GM08714 (cell line): Measurements from ENCODE around the gene SSH2.
"Not testable (repeated sequence)": the region's sequence is repeated elsewhere in the genome, so short reads cannot be mapped to it uniquely, and the experiment has no call there.

Source experiments
- H3K4me3 ChIP-seq: fragments of 200-500 bp; sonication (Bioruptor generic); 2 replicates; pipeline ENCODE4 v1.5.1; 2014; ENCODE audit warnings: mild to moderate bottlenecking, low read length, inconsistent platforms
- ZNF274 ChIP-seq: IDR thresholded peaks from 2 replicates; pipeline ENCODE4 v1.6.1; 2012; ENCODE audit warnings: mild to moderate bottlenecking, low read depth, low read length

The SSH2 gene

DNA sequence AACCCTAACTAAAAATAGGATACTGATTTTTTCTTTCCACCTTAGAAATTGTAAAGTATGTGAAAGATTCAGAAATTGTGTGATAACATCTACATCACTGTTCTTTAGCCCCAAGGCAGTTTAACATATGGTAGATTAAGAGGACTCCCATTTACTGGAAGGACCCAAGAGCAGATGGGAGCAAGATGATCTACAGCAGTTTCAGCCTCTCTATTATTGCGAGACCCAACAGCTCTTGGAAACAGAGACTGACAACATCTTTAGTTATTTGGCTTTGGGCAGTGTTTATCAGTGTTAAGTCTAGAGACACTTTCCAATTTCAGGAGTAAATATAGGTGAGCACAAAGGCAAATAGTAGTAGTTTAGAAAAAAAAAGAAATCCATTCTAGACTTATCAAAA is 182.4 kb downstream of the SSH2 start:
- TF ChIP-seq ZNF274, result no peak
- H3K4me3 ChIP-seq, result no peak overlapping the region

DNA sequence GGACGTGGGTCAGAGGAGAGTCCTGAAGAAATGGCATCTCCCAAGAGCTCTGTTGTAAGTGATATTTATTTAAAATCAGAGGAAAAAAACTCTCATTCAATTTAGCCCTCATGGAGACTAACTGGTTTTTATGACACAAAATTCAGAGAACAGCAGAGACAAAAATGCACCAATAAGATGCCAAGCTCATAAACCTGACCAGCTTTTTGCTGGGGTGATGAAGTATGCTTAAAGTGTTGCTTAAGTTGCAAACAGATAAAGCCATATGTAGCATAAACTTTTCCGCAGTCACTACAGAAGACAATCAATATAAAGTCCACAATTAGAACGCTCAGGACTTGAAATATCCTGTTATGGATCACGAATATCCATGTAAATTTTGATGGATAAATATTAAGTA is 183.4 kb downstream of the SSH2 start:
- H3K4me3 ChIP-seq, result no peak overlapping the region

DNA sequence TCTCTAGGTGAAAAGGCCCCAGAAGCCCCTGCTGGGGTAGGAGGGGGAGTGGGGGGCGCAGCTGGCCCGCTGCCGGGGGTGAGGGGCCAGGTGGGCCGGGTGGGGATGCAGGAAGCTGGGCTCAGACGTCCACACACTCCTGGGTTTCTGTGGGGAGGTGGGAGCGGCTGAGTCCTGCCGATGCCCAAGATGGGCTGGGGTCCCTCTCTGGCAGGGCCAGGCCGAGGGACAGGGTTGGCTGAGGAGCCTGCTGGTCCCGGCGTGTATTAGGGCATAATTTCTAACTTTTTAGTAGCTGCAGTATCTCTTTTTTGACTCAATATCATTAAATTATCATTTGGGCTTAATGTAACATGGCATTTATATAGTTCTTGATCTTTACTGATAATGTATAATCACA is 185.9 kb downstream of the SSH2 start:
- no peak for TF ChIP-seq ZNF274
- no peak overlapping the region for H3K4me3 ChIP-seq

More for the DNA sequence above, 183.4 kb downstream of the SSH2 start:
- TF ChIP-seq ZNF274, result no peak

DNA sequence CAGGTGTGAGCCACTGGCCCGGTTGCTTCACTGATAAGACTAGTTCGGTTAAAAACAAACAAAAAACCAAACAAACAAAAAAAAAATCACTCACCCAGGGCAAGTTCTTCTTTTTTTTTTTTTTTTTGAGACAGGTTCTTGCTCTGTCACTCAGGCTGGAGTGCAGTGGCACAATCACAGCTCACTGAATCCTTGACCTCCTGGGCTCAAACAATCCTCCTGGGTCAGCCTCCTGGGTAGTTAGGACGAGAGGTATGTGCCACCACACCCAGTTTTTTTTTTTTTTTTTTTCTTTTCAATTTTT is 187.9 kb downstream of the SSH2 start:
- no peak for TF ChIP-seq ZNF274

DNA sequence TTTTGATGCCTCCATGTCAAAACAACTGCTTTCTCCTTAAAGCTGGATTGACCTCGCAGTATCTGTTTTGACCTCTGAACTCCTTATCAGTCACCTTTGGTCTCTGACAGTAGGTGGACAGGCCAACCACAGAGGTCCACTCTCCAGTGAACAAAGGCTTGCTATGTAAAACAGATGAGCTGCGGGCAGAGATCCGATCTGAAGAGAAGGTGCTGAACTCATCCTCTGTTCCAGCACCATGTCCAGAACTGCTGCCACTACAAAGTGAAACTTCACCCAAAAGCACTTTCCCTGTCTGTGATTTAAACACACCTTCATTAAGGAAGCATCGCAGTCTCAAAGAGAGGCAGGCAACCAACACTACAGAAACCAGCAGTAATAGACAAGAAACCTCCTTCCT is 190.0 kb downstream of the SSH2 start:
- TF ChIP-seq ZNF274, result no peak
- H3K4me3 ChIP-seq, result no peak overlapping the region

More for the DNA sequence above, 187.9 kb downstream of the SSH2 start:
- no peak overlapping the region for H3K4me3 ChIP-seq

DNA sequence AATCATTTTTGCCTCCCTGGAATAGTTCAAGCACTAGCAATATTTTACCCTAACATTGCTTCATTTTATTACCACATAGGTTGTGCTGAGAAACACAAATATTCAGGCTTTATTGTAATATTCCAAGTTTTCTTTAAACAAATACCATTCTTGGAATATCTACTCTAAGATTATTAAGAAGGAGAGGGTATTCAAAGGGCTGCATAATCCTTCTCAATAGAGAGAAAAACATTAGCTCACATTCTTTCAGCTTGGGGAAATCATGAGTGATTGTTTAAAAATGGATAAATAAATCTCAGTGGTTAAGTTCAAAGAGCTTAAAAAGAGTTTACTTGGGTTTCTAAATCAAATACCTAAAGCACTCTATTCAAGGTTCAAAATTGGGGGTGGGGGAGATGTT is 195.4 kb downstream of the SSH2 start:
- H3K4me3 ChIP-seq, result no peak overlapping the region
- TF ChIP-seq ZNF274, result no peak

DNA sequence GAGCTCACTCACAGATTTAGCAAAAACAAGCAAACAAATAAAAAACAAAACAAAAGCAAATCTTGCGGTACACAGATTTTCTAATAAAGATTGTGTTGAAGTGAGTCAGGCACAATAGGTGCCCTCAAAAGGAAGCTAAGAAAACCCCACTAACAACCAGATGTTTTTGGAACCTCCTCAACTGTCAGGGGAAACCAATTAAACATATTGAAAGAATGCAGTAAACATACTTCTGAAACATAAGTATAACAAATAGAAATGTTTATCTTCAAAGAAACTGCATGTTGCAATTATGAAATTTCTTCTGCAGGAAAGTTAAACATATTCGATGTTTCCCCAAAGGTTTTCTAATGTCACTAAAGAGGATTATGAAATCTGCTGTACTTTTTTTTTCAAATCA is 196.9 kb downstream of the SSH2 start:
- TF ChIP-seq ZNF274, result no peak
- H3K4me3 ChIP-seq, result no peak overlapping the region

DNA sequence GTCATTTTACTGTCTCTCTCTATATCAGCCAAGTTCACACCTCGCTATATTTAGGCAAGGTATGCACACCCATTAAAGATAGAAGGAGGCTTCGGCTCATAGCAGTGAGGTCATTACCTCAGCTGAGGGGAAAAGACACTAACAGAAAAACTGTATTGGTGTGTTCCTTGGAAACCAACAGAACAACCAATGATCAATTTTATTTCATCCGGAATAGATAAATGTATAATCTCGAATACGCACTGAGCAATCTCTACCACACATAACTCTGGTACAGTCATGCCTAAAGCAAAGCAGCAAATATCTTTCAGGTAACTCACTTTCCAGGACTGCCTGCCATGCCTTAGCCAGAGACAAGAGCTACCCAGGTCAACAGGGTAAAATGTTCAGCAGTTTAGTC is 197.4 kb downstream of the SSH2 start:
- no peak for TF ChIP-seq ZNF274
- no peak overlapping the region for H3K4me3 ChIP-seq

DNA sequence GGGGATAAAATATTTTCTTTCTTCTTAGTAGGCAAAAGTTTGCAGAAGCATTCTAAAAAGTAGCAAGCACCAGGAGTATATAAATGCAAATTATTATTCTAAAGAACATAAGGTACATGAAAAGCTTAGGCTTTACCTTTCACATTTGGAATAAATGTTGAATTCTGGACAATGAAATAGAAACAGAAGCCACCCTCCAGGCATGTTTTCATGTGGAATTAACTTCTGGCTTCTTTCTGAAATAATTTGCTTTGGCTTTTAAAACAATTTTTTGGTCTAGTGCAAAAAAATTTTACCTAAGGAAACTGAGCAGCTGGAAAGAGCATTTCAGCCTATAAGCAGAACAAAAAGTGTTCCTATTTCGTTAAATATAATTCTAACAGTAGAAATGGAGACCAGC is 197.8 kb downstream of the SSH2 start:
- H3K4me3 ChIP-seq, result no peak overlapping the region
- TF ChIP-seq ZNF274, result no peak

DNA sequence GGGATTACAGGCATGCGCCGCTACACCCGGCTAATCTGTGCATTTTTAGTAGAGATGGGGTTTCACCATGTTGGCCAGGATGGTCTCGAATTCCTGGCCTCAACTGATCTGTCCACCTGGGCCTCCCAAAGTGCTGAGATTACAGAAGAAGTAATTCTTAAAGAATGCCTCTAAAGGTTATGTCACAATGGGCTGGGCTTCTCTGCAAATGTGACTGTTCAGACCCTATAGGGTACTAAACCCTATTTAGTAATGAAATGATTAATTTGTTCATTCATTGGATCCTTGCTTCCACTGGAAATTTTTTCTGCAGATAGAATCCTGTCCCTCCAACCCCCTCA is 198.5 kb downstream of the SSH2 start:
- no peak overlapping the region for H3K4me3 ChIP-seq
- no peak for TF ChIP-seq ZNF274

DNA sequence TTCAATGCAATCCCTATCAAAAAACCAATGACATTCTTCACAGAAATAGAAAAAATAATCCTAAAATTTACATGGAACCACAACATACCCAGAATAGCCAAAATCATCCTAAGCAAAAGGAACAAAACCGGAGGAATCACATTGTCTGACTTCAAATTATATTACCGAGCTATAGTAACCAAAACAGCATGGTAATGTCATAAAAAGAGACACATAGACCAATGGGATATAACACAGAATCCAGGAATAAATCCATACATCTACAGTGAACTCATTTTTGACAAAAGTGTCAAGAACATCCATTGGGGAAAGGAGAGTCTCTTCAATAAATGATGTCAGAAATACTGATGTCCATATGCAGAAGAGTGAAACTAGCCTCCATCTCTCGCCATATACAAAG is 201.5 kb downstream of the SSH2 start:
- H3K4me3 ChIP-seq, result no peak overlapping the region
- no peak for TF ChIP-seq ZNF274

DNA sequence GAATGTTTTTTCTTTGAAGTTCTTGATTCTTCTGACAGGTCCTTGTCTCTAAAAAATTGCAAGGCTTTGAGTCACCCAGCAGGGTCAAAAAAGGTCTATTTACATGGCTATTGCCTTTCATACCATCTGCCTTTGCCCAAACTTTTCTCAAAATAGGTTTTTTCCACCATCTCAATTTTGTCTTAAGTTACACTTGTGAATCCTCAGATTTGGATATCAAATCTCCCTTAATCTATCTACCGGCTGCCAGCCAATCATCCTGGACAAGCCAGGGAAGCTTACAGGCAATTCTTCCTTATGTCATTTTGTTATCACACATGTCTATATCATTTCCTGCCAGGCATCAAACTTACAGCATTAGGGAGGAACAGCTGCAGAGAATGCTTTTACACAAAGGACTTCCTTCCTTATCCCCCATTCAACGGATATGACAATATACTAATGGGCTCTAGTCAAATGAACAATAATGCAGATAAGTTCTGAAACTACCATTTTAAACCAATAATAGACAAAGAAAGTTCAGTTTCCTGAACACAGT is 203.2 kb downstream of the SSH2 start:
- no peak for TF ChIP-seq ZNF274

DNA sequence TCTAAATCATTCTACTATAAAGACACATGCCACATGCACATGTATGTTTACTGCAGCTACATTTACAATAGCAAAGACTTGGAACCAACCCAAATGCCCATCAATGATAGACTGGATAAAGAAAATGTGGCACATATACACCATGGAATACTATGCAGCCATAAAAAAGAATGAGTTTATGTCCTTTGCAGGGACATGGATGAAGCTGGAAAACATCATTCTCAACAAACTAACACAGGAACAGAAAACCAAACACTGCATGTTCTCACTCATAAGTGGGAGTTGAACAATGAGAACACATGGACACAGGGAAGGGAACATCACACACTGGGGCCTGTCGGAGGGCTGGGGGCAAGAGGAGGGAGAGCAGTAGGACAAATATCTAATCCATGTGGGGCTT is 204.6 kb downstream of the SSH2 start:
- not testable (repeated sequence) for H3K4me3 ChIP-seq

More for the DNA sequence above, 203.2 kb downstream of the SSH2 start:
- H3K4me3 ChIP-seq, result no peak overlapping the region; the same call in 1 of the 2 replicates

DNA sequence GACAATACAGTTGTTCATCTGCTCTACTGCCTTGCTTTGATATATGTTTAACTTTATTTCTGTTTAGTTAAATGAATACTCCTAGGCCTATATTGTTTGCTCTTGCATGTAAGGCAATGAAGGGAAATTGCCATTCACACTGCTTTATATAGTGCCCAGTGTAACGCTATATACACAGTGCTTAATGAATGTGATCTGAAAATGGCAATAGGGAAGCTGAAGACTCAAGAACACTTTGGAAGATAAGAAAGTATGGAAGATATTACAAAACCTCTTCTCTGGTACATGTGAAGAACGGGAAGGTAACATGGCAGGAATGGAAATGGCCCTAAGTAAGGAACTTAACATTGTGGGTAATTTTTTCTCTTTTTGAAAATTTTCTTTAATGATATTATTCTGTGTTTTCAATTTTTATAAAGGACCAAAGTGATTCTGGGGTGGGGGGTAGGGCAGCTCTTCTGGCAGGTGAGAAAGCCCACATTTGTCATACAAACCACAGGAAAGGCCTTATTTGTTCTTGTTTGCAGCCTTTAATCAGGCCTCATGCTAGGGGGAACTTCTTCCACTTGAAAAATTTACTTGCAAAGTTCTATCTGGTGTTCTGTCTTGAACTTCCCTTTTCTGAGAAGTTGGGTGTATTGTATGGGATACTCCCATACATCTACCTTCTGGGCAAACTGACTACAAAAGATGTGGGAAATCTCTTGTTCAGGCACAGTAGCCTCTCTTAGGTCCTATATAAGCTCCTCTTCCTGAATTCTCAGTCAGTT is 206.6 kb downstream of the SSH2 start:
- no peak for TF ChIP-seq ZNF274
- H3K4me3 ChIP-seq, result no peak overlapping the region; the same call in 1 of the 2 replicates

DNA sequence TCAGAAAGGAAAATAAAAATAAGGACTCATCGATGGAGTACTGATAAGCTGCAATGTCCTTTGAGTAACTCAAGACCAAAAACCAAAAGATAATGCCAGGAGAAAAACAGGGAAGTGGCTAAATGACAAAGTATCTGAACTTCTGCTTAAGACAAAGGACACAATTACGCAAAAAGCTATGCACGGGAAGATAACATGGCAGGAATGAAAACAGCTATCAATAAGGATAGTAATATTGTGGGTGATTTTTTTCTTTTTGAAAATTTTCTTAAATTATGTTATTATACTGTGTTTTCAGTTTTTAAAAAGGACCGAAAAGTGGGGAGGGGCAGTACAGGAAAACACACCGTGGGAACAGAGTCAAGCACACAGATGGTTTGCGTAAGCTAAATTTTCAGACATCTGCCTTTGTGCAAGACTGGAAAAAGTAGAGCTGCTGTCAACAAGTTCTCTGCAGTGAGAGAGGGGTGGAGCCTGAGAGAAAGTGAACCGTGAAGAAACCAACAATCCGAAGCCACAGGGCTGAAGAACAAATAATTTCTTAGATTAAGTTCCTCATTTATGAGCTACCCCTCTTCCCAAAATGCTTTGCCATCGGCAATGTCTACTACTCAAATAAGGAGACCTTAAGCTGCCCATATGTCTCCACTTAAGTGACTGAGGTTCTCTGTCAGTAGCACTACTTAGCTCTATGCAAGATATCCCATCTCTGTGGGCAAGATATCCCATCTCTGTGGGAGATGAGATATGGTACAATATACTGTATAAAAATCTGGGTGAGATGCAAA is 207.4 kb downstream of the SSH2 start:
- H3K4me3 ChIP-seq, result peak overlapping the region; percentile 45; the same call in 1 of the 2 replicates
- no peak for TF ChIP-seq ZNF274

DNA sequence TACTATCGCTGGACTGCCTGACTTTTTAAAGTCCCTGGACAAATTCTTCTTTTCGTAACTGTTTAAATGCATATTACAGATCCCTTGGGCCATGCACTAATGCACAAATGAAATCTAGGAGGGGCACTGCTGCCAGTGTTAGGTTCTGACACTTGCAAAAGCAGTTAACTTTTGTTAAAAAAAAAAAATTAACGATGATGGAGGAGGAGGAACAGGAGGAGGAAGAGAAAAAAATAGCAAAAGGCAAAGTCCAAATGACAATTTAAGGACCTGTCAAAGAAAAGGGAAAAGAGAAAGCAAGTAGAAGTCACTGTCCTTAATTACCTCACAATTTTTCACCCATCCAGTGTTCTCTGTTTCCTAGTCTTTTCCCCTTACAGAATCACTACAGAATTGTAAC is 209.5 kb downstream of the SSH2 start:
- TF ChIP-seq ZNF274, result no peak
- H3K4me3 ChIP-seq, result no peak overlapping the region
